ENCODE data around the gene SLC26A1.

DNA sequence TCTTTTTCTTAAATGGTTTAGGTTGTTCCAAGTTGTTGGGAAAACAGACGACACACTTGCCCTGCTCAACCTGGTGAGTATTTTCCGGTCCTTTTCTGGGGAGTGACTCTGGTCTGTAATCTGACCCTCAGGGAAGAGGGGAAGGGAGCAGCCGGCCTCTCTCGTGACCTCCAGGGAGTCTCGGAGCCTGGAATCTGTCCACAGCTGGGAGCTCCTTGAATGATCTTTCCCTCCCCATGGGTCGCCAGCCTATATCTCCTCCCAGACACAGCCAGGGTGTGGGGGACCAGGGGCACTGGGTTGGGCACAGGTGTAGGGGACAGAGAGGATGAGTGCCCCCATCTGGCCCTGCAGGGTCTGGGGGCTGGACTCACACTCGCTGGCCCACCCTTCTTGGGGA lies 42.0 kb downstream of the SLC26A1 start:
- TF ChIP-seq EZH2 (IDR thresholded peaks at IDR 0.05; ENCODE audit: insufficient read depth, poor library complexity, severe bottlenecking), result no peak
- TF ChIP-seq EZH2phosphoT487 (IDR thresholded peaks at IDR 0.05; ENCODE audit: insufficient read depth, low read depth), result no peak
